Suprapubic skin (tissue), 4 donors: ENCODE results near the gene ATP11A.

Experiments
- EP300 ChIP-seq: sonication (generic); formaldehyde crosslinking; IDR thresholded peaks from one replicate; pipeline ENCODE4 v1.6.1; 2017; ENCODE audit warnings: antibody characterized with exemption
- POLR2A ChIP-seq, 2 donors: fragments of 450-650 bp; IDR thresholded peaks; one replicate each; pipeline ENCODE4 v1.6.1; 2017; ENCODE audit warnings: antibody characterized with exemption in 2 of 2, mild to moderate bottlenecking in 2 of 2, moderate library complexity in 2 of 2
- POLR2AphosphoS5 ChIP-seq, 3 donors: sonication (generic); formaldehyde crosslinking; IDR thresholded peaks; one replicate each; pipeline ENCODE4 v1.6.1; 2017; ENCODE audit warnings: antibody characterized with exemption in 3 of 3
- TF ChIP-seq, protein P1 (sequence below), 2 donors: fragments of 200-600 bp in 1 of 2; fragments of 450-650 bp in 1 of 2; sonication (generic) in 1 of 2; IDR thresholded peaks; one replicate each; pipeline ENCODE4 v1.5.1; 2016 to 2019; ENCODE audit warnings: antibody characterized with exemption in 2 of 2, mild to moderate bottlenecking in 1 of 2, moderate library complexity in 1 of 2

DNA sequence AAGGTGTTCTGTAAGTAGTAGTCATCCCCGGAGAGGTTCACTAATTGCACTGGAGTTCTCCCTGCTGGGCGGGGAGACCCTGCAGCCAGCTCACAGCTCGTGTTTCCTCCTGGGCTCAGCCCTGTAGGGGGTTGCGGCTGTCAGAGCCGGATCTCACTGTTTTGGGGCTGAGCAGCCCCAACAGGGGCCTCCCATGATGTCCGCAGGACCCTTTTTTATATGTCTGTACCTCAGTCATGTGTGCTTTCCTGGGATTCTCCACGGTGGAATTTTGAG lies 148.9 kb downstream of the ATP11A start:
- no peak for TF ChIP-seq POLR2AphosphoS5 (IDR thresholded peaks at IDR 0.05)
- TF ChIP-seq, protein P1, sequence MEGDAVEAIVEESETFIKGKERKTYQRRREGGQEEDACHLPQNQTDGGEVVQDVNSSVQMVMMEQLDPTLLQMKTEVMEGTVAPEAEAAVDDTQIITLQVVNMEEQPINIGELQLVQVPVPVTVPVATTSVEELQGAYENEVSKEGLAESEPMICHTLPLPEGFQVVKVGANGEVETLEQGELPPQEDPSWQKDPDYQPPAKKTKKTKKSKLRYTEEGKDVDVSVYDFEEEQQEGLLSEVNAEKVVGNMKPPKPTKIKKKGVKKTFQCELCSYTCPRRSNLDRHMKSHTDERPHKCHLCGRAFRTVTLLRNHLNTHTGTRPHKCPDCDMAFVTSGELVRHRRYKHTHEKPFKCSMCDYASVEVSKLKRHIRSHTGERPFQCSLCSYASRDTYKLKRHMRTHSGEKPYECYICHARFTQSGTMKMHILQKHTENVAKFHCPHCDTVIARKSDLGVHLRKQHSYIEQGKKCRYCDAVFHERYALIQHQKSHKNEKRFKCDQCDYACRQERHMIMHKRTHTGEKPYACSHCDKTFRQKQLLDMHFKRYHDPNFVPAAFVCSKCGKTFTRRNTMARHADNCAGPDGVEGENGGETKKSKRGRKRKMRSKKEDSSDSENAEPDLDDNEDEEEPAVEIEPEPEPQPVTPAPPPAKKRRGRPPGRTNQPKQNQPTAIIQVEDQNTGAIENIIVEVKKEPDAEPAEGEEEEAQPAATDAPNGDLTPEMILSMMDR (IDR thresholded peaks at IDR 0.05): no peak
- no peak for TF ChIP-seq POLR2A (IDR thresholded peaks at IDR 0.05)
- TF ChIP-seq EP300: no peak
